Osteoblast (primary cell): ENCODE measurements around the gene TMIGD2. TPM values are rescaled to one million over a fixed set of nuclear protein-coding genes. Genes with fewer than 3 reads are reported as not detected.

Source experiments
- DNase-seq: peaks from one replicate; pipeline ENCODE4 v3.0.0; 2011; ENCODE audit warnings: low spot score, mixed read lengths; ENCODE audit not compliant: insufficient read length; ENCODE audit errors: missing footprints
- H2AFZ ChIP-seq: 2 replicates; pipeline ENCODE4 v1.6.0; 2011; ENCODE audit warnings: mild to moderate bottlenecking, low read length
- H3K27ac ChIP-seq: 2 replicates; pipeline ENCODE4 v1.5.1; 2011; ENCODE audit warnings: mild to moderate bottlenecking, low read depth, low read length, moderate library complexity
- H3K27me3 ChIP-seq: 2 replicates; pipeline ENCODE4 v1.6.0; 2012; ENCODE audit warnings: mild to moderate bottlenecking, control low read depth, inconsistent platforms, low read length, moderate library complexity; ENCODE audit not compliant: insufficient read depth
- H3K36me3 ChIP-seq: 2 replicates; pipeline ENCODE4 v1.5.1; 2011; ENCODE audit warnings: mild to moderate bottlenecking, low read length, control low read depth, moderate library complexity; ENCODE audit not compliant: insufficient read depth
- H3K4me1 ChIP-seq: 2 replicates; pipeline ENCODE4 v1.5.1; 2011; ENCODE audit warnings: mild to moderate bottlenecking, low read length, control low read depth, moderate library complexity; ENCODE audit not compliant: insufficient read depth
- H3K4me2 ChIP-seq: 2 replicates; pipeline ENCODE4 v1.6.0; 2011; ENCODE audit warnings: mild to moderate bottlenecking, low read length; ENCODE audit not compliant: insufficient read depth
- H3K4me3 ChIP-seq: fragments of 200-600 bp; sonication (generic); 3 replicates; pipeline ENCODE4 v1.5.1; 2012; ENCODE audit warnings: mild to moderate bottlenecking, low read length, inconsistent platforms; ENCODE audit not compliant: insufficient read depth
- H3K79me2 ChIP-seq: 2 replicates; pipeline ENCODE4 v1.6.0; 2012; ENCODE audit warnings: mild to moderate bottlenecking, low read length, control low read depth, inconsistent platforms; ENCODE audit not compliant: insufficient read depth
- H3K9me3 ChIP-seq: 2 replicates; pipeline ENCODE4 v1.5.1; 2011; ENCODE audit warnings: low read depth, low read length, control low read depth
- H4K20me1 ChIP-seq: 2 replicates; pipeline ENCODE4 v1.6.0; 2012; ENCODE audit warnings: mild to moderate bottlenecking, low read length, control low read depth; ENCODE audit not compliant: insufficient read depth
- total RNA-seq: library from RNA; depleted of rRNA; stranded (reverse); fragments of >200 nt; gene quantifications from 2 replicates; pipeline ENCODE4 v1.2.3, GENCODE V29; 2012
- TF ChIP-seq, protein P1 (sequence below): IDR thresholded peaks from 2 replicates; pipeline ENCODE4 v1.5.1; 2011; ENCODE audit warnings: mild to moderate bottlenecking, low read depth, low read length, moderate library complexity; ENCODE audit errors: extremely low read depth

The TMIGD2 gene
- total RNA-seq, 1 donor, result not detected

- Histone ChIP-seq H3K4me1 (no peaks in the 10 kb centered on the region), H3K4me3 (no peak overlapping the region), H3K4me2 (no peak overlapping the region), H3K27me3 (peaks cover 7% of the 10 kb centered on the region), H3K27ac (no peak overlapping the region), H3K9me3 (no peaks in the 10 kb centered on the region), H3K79me2 (no peaks in the 10 kb centered on the region), H2AFZ (no peak overlapping the region), H4K20me1 (no peaks in the 10 kb centered on the region), H3K36me3 (peaks cover 8% of the 10 kb centered on the region)
- peak; percentile 25 for DNase-seq
- TF ChIP-seq, protein P1, sequence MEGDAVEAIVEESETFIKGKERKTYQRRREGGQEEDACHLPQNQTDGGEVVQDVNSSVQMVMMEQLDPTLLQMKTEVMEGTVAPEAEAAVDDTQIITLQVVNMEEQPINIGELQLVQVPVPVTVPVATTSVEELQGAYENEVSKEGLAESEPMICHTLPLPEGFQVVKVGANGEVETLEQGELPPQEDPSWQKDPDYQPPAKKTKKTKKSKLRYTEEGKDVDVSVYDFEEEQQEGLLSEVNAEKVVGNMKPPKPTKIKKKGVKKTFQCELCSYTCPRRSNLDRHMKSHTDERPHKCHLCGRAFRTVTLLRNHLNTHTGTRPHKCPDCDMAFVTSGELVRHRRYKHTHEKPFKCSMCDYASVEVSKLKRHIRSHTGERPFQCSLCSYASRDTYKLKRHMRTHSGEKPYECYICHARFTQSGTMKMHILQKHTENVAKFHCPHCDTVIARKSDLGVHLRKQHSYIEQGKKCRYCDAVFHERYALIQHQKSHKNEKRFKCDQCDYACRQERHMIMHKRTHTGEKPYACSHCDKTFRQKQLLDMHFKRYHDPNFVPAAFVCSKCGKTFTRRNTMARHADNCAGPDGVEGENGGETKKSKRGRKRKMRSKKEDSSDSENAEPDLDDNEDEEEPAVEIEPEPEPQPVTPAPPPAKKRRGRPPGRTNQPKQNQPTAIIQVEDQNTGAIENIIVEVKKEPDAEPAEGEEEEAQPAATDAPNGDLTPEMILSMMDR, result no peak
Observed at GRCh38 chr19:4272894-4273293, 29.3 kb downstream of the TMIGD2 start.

GRCh38 chr19:4268816-4269430, 33.3 kb downstream of the TMIGD2 start:
- no peaks in the 10 kb centered on the region for H3K79me2 ChIP-seq
- H4K20me1 ChIP-seq, result no peaks in the 10 kb centered on the region
- no peak overlapping the region for H3K27ac ChIP-seq
- peaks cover 12% of the 10 kb centered on the region for H3K36me3 ChIP-seq
- no peaks in the 10 kb centered on the region for H3K27me3 ChIP-seq
- H3K4me1 ChIP-seq, result no peaks in the 10 kb centered on the region
- H3K4me2 ChIP-seq, result no peak overlapping the region
- peak; percentile 34 for DNase-seq
- TF ChIP-seq, protein P1, result no peak
- no peak overlapping the region for H2AFZ ChIP-seq
- H3K9me3 ChIP-seq, result no peaks in the 10 kb centered on the region
- H3K4me3 ChIP-seq, result no peak overlapping the region

DNA sequence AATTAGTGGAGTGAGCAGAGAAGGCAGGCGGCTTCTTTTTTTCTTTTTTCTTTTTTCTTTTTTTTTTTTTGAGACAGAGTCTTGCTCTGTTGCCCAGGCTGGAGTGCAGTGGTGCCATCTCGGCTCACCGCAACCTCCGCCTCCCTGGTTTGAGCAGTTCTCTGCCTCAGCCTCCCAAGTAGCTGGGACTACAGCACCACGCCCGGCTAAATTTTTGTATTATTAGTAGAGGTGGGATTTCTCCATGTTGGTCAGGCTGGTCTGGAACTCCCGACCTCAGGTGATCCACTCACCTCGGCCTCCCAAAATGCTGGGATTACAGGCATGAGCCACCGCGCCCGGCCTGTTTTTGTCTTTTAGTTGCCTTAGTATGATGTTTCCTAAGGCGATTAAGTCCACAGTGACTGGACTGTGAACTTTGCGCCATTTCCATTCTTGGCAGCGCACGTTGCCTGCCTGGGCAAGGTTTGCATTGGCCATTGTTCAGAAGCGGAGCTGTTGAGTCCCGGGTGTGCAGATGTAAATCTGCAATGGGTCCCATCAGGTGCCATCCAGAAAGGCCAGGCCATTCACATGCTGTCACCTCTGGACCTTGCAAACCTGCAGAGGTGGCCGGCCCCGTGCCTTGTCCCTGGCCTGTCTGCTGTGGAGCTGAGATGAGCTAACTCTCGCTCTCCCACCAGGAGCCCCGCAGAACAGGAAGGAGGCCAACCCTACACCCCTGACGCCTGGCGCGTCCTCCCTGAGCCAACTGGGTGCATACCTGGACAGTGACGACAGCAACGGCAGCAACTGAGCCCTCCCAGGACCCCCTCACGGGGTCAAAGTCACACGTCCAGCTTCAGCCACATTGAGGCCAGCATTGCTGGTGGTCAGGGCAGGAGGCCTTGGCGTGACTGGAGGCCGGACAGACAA, 34.0 kb downstream of the TMIGD2 start:
- H3K4me1 ChIP-seq, result no peaks in the 10 kb centered on the region
- H3K9me3 ChIP-seq, result no peaks in the 10 kb centered on the region
- H3K4me2 ChIP-seq, result no peak overlapping the region
- H3K27me3 ChIP-seq, result no peaks in the 10 kb centered on the region
- H3K27ac ChIP-seq, result no peak overlapping the region
- no peaks in the 10 kb centered on the region for H4K20me1 ChIP-seq
- H3K36me3 ChIP-seq, result peaks cover 12% of the 10 kb centered on the region
- TF ChIP-seq, protein P1, result no peak
- no peak overlapping the region for H2AFZ ChIP-seq
- no peaks in the 10 kb centered on the region for H3K79me2 ChIP-seq
- DNase-seq, result peak; percentile 69
- no peak overlapping the region for H3K4me3 ChIP-seq
